ENCODE data around the gene COL7A1. TPM values are rescaled to one million over a fixed set of nuclear protein-coding genes. Genes with fewer than 3 reads are reported as not detected.

COL7A1 gene
- total RNA-seq, 1 experiment from 2014 or later: 86.6 TPM

DNA sequence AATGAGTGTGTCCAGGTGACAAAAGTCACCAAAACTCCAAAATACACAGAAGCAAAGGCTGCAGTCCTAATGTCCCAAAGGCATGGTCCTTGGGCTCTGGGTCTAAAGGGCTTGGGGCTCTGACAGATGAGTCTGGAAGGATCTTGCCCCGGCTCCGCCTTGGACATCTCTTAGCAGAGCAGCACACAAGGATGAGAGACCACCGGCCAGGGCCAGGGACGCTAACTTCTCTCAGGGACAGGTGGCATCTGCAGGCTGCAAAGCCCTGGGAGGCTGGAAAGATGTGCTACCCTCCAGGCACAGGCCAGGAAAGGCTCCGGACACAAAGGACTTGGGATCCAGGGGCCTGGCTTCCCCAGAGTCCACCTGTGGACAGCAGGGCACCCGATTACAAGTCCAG lies 77.1 kb downstream of the COL7A1 start:
- no peaks in the 10 kb centered on the region for H3K27me3 ChIP-seq (replicated peaks)
- no peak overlapping the region for H3K27ac ChIP-seq
- 0 out of 2 replicates have a peak, but pooled peaks cover 3% of the 10 kb centered on the region for H3K36me3 ChIP-seq
- no peak for DNase-seq (ENCODE audit: low read depth in 1 of 2, low spot score in 2 of 2)
- H3K4me3 ChIP-seq: no peak overlapping the region
- H3K9me3 ChIP-seq (replicated peaks): no peaks in the 10 kb centered on the region
- no peaks in the 10 kb centered on the region for H3K4me1 ChIP-seq (replicated peaks)

DNA sequence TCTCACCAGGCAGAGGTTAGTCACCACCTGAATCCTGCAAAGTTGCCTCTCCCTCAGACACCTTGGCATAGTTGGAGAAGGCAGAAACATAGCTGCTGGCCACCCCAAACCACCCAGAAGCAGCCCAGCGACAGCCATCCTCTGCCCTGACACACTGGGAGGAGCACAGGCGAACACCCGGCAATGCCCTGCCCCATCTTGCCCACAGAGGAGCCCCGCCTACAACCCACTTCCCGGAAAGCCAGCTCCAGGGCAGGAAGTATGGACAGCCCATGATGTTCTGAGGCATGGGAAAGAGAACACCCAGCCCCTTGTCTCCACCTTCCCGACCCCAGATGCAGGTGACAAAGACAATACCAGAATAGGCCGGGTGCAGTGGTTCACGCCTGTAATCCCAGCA lies 78.6 kb downstream of the COL7A1 start:
- H3K27ac ChIP-seq: no peak overlapping the region
- no peaks in the 10 kb centered on the region for H3K36me3 ChIP-seq
- DNase-seq (ENCODE audit: low read depth in 1 of 2, low spot score in 2 of 2): no peak
- H3K4me1 ChIP-seq (replicated peaks): no peaks in the 10 kb centered on the region
- H3K27me3 ChIP-seq (replicated peaks): no peaks in the 10 kb centered on the region
- no peak overlapping the region for H3K4me3 ChIP-seq
- H3K9me3 ChIP-seq (replicated peaks): no peaks in the 10 kb centered on the region

DNA sequence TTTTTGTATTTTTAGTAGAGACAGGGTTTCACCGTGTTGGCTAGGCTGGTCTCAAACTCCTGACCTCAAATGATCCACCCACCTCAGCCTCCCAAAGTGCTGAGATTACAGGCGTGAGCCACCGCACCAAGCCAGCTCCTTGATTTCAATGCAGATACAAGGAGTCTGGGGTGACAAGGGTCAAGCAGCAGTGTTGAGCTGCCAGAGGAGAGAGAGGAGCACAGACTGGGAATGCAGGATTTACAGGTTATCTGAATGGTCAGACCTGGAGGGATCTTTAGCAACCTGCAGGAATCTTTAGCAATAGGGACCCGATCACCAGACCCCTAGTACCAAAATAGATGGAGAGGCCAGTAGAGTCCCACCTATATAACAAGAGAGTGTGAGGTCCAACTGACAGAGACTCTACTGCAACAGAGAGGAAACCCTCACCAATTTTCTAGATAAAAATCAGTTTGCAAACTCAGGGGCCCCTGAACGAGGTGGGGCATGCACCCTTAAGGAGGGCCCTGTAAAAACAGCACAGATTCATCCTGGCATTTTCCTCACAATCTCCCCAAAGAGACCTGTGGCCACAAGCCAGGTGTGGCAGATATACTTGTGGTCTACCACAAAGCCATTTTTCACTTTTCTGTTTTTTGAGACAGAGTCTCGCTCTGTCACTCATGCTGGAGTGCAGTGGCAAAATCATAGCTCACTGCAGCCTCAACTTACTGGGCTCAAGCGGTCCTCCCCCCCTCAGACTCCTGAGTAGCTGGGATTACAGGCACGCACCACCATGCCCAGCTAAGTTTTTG lies 80.5 kb downstream of the COL7A1 start:
- Histone ChIP-seq H3K9me3 (replicated peaks) (no peaks in the 10 kb centered on the region), H3K36me3 (no peaks in the 10 kb centered on the region), H3K4me3 (no peak overlapping the region), H3K27me3 (replicated peaks) (no peaks in the 10 kb centered on the region), H3K27ac (no peak overlapping the region), H3K4me1 (replicated peaks) (no peaks in the 10 kb centered on the region)
- DNase-seq (ENCODE audit: low read depth in 1 of 2, low spot score in 2 of 2): no peak

Other genes starting within 250 kb of the COL7A1 start
- not detected in 2 replicates for gene FBXW12, start 223.1 kb downstream of the COL7A1 start, total RNA-seq (2014; rRNA removed; shearing (Covaris generic))
- 4.0 and 11.7 TPM in 2 replicates for gene PLXNB1, start 165.2 kb downstream of the COL7A1 start, total RNA-seq (2014; rRNA removed; shearing (Covaris generic))
- gene CCDC51, start 155.2 kb downstream of the COL7A1 start, total RNA-seq (2014; rRNA removed; shearing (Covaris generic)): 11.0 and 15.9 TPM in 2 replicates
- gene TMA7, start 155.1 kb downstream of the COL7A1 start, total RNA-seq (2014; rRNA removed; shearing (Covaris generic)): 551 and 569 TPM in 2 replicates
- gene ATRIP, start 148.6 kb downstream of the COL7A1 start, total RNA-seq (2014; rRNA removed; shearing (Covaris generic)): 4.1 and 9.7 TPM in 2 replicates
- gene SHISA5, start 91.2 kb downstream of the COL7A1 start, total RNA-seq (2014; rRNA removed; shearing (Covaris generic)): 94.8 and 105 TPM in 2 replicates
- gene PFKFB4, start 38.5 kb downstream of the COL7A1 start, total RNA-seq (2014; rRNA removed; shearing (Covaris generic)): 3.3 and 8.9 TPM in 2 replicates
- gene UCN2, start 31.5 kb downstream of the COL7A1 start, total RNA-seq (2014; rRNA removed; shearing (Covaris generic)): 10.1 and 12.1 TPM in 2 replicates
- gene UQCRC1, start 14.3 kb upstream of the COL7A1 start, total RNA-seq (2014; rRNA removed; shearing (Covaris generic)): 377 and 397 TPM in 2 replicates
- gene TMEM89, start 26.4 kb upstream of the COL7A1 start, total RNA-seq (2014; rRNA removed; shearing (Covaris generic)): not detected in 2 replicates
- 10.6 and 16.4 TPM in 2 replicates for gene SLC26A6, start 40.1 kb upstream of the COL7A1 start, total RNA-seq (2014; rRNA removed; shearing (Covaris generic))
- under 0.01 and 0.26 TPM in 2 replicates for gene CELSR3, start 67.6 kb upstream of the COL7A1 start, total RNA-seq (2014; rRNA removed; shearing (Covaris generic))
- 8.7 and 10.2 TPM in 2 replicates for gene NCKIPSD, start 90.6 kb upstream of the COL7A1 start, total RNA-seq (2014; rRNA removed; shearing (Covaris generic))
- gene IP6K2, start 121.9 kb upstream of the COL7A1 start, total RNA-seq (2014; rRNA removed; shearing (Covaris generic)): 52.3 and 61.7 TPM in 2 replicates

Measured in SJSA1 (cell line).